Stimulated activated CD4-positive, alpha-beta T cell treated with anti-CD3 and anti-CD28 coated beads, Interleukin-12 subunit alpha, Interleukin-12 subunit beta, amount 100 ng/mL, for 48 hours (primary cell): ENCODE measurements around the gene OR6X1.
"Not testable (repeated sequence)": the region's sequence is repeated elsewhere in the genome, so short reads cannot be mapped to it uniquely, and the experiment has no call there.

Experiments used
- DNase-seq, 3 donors: peaks; one replicate each; pipeline ENCODE4 v3.0.0-alpha.2; 2020; ENCODE audit warnings: low read depth in 2 of 3, low spot score in 1 of 3

Gene OR6X1

DNA sequence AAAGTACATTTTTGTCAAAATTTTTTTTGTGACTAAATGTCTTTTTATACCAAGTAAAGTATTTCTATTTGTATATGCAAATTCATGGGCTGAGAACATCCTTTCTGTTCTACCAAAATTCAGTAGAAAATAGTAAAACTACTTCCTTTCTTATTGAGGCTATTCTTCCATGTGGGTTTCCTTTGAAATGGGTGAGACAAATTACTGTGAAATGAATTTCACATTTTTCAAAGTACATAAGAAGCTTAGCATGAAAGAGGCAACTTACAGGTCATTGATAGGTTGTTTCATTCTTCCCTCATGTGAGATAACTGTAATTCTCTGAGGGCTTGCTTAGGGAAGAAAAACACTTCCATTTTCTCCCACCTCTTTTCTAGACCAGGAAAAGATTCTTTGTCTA is 1.0 kb upstream of the OR6X1 start:
- no peak for DNase-seq

- no peak for DNase-seq
Observed at GRCh38 chr11:123753110-123753509, 1.2 kb downstream of the OR6X1 start.

- DNase-seq = no peak
Observed at GRCh38 chr11:123751781-123752180, 2.5 kb downstream of the OR6X1 start.

- not testable (repeated sequence) for DNase-seq
Observed at GRCh38 chr11:123748349-123748748, 6.0 kb downstream of the OR6X1 start.

DNA sequence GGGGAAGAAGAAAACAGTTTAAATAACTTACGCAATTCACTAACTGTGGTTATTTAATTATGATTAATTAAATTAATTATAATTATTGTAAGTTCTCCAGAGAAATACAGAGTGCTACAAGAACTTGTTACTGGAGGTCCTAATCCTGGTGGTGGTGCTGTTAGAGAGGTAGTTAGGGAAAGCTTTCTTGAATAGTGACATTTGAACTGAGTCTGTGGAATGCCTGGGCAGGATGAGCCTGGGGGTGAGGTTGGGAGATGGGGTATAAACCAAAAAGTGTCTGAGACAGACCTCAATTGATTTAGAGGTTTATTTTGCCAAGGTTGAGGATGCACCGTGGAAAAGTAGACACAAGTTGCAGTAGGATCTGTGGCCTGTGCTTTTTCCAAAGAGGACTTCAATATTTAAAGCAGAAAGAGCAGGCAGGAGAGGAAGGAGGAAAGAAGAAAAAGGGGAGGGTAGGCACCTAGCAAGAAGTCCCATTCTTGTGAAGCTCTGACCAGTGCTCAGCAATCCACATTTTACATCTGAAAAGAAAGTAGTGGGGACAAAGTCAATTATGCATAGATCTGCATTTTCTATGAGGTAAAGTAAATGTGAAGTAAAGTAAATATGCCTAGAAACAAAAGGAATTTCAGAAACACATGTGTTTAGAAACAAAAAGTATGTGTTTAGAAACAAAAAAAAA is 8.4 kb downstream of the OR6X1 start:
- no peak for DNase-seq

- DNase-seq = no peak
Observed at GRCh38 chr11:123742724-123743120, 11.6 kb downstream of the OR6X1 start.

DNA sequence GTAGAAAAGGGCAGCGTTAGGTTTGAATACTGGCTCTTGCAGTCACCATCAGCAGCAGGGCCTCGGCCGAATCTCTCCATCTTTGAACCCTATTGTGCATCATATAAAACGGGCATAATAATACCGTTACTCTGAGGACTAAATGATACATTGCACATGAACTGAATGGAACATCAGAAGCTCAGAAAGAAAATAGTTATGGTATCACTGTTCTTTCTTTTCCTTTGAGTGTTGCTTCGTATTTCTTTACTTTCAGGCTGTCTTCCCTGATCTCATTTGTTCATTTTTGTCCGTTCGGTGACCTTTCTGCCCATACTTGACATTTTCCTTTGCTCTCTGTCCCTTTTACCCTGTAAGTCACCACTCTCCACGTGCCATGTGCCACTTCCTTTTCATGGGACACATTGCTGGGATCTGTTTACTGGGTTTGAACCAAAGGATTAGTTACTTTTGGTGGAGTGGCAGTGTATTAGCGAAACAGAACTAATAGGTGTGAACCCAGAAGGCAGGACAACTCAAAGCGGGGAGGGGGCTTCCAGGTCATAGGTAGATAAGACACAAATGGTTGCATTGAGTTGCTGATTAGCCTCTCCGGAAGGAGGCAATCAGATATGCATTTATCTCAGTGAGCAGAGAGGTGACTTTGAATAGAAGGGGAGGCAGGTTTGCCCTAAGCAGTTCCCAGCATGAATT is 12.1 kb downstream of the OR6X1 start:
- DNase-seq = peak in 1 of 3 donors; percentile 6

- DNase-seq = peak; percentile 82 to 89 (median 87)
Observed at GRCh38 chr11:123741159-123742030, 12.9 kb downstream of the OR6X1 start, which contains the start of gene ZNF202. Gene ZNF202, minus strand, starts transcription at chr11:123741660. Its CDS starts 10,772 bp downstream, at chr11:123730888.

DNA sequence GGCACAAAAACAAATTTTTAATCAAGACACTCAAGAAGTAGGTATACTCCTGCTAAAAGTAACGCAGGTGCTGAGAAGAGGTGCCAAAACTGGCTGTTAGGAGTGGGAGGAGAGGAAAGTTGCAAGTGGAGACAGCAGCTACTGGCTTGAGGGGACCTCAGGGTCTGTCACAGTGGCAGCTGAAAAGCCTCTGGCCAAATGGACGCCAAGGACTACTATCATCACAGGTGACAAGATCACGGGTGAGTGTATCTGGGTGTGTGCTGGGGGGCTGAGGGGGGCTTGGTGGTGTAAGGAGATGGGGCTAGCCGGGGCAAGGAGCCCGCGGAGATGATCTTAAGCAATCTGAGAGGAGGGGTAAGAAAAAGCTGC is 13.5 kb downstream of the OR6X1 start:
- no peak for DNase-seq

GRCh38 chr11:123738374-123738773 is 15.9 kb downstream of the OR6X1 start:
- no peak for DNase-seq

GRCh38 chr11:123736769-123737168 is 17.5 kb downstream of the OR6X1 start:
- no peak for DNase-seq

- no peak for DNase-seq
Observed at GRCh38 chr11:123729602-123730001, 24.7 kb downstream of the OR6X1 start.

GRCh38 chr11:123725995-123726655 is 28.2 kb downstream of the OR6X1 start:
- no peak for DNase-seq

GRCh38 chr11:123719452-123719851 is 34.9 kb downstream of the OR6X1 start:
- DNase-seq = no peak

DNA sequence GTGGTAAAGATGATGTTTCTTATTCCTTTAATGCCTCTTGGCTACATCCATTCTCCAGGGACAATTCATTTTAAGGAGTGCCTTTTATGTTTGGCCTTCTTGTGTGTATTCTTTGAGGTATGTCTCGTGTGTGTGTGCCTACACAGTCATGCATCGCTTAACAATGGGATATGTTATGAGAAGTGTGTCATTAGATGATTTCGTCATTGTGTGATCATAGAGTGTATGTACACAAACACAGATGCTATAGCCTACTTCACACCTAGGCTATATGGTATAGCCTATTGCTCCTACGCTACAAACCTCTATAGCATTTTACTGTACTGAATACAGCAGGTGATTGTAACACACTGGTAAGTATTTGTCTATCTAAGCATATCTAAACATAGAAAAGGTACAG is 35.8 kb downstream of the OR6X1 start:
- DNase-seq = no peak

- DNase-seq = no peak
Observed at GRCh38 chr11:123718063-123718462, 36.3 kb downstream of the OR6X1 start.

DNA sequence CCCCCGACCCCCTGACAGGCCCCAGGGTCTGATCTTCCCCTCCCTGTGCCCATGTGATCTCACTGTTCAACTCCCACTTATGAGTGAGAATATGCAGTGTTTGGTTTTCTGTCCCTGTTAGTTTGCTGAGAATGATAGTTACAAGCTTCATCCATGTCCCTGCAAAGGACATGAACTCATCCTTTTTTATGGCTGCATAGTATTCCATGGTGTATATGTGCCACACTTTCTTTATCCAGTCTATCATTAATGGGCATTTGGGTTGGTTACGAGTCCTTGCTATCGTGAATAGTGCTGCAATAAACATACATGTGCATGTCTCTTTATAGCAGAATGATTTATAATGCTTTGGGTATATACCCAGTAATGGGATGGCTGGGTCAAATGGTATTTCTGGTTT is 41.7 kb downstream of the OR6X1 start:
- DNase-seq = not testable (repeated sequence)

GRCh38 chr11:123707606-123708205 is 46.6 kb downstream of the OR6X1 start:
- DNase-seq = peak; percentile 31 to 55 (median 32)

GRCh38 chr11:123707206-123707605 is 47.1 kb downstream of the OR6X1 start:
- no peak for DNase-seq

DNA sequence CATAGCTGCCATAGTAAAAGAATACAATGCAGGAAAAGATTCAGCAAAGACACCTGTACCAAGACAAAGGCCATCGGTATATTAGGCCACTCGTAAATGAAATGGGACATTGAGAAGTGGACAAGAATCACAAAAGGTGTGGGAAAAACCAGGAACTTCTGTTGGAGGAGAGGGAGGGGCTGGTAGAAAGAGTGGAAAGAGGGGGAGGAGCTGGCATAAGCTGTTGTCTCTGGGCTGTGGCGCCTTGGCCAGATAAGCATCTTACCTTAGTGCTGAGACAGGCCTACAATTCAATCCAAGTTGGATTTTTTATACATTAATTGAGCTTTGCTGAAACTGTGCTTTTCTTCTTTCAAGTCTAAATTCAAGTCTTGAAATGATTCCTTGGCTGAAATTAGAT is 50.0 kb downstream of the OR6X1 start:
- DNase-seq = no peak
